ENCODE results near the gene SYT3.

Gene SYT3

DNA sequence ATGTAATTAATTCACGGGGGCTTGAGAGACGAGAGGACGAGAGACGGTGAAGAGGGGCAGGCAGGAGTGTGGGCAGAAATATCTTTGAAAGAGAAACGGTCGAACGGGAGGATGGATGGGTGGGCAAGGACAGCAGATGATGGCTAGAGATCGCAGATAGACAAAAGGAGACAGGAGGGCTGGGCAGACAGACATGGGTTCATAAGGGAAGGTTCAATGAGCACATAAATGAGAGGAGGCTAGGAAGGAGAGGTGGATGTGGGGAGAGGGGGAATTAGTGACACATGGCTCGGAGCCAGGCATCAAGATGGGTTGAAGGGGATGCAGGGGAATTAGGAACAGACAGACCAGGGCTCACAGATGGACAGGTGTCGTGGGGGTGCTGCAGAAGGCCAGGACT lies 1.1 kb downstream of the SYT3 start:
- no peak for DNase-seq (ENCODE audit: extremely low read depth, insufficient read length)
- no peaks in the 10 kb centered on the region for H3K36me3 ChIP-seq (ENCODE audit: control insufficient read depth, insufficient read depth, low read length)
- H3K27me3 ChIP-seq (replicated peaks; ENCODE audit: control insufficient read depth, insufficient read depth, low read length): no peaks in the 10 kb centered on the region; the same call in 1 of the 2 replicates
- TF ChIP-seq, protein P1, sequence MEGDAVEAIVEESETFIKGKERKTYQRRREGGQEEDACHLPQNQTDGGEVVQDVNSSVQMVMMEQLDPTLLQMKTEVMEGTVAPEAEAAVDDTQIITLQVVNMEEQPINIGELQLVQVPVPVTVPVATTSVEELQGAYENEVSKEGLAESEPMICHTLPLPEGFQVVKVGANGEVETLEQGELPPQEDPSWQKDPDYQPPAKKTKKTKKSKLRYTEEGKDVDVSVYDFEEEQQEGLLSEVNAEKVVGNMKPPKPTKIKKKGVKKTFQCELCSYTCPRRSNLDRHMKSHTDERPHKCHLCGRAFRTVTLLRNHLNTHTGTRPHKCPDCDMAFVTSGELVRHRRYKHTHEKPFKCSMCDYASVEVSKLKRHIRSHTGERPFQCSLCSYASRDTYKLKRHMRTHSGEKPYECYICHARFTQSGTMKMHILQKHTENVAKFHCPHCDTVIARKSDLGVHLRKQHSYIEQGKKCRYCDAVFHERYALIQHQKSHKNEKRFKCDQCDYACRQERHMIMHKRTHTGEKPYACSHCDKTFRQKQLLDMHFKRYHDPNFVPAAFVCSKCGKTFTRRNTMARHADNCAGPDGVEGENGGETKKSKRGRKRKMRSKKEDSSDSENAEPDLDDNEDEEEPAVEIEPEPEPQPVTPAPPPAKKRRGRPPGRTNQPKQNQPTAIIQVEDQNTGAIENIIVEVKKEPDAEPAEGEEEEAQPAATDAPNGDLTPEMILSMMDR (IDR thresholded peaks at IDR 0.05; ENCODE audit: insufficient read depth, low read length, poor library complexity, severe bottlenecking): no peak
- H3K4me3 ChIP-seq (replicated peaks; ENCODE audit: low read depth, low read length): no peak overlapping the region

DNA sequence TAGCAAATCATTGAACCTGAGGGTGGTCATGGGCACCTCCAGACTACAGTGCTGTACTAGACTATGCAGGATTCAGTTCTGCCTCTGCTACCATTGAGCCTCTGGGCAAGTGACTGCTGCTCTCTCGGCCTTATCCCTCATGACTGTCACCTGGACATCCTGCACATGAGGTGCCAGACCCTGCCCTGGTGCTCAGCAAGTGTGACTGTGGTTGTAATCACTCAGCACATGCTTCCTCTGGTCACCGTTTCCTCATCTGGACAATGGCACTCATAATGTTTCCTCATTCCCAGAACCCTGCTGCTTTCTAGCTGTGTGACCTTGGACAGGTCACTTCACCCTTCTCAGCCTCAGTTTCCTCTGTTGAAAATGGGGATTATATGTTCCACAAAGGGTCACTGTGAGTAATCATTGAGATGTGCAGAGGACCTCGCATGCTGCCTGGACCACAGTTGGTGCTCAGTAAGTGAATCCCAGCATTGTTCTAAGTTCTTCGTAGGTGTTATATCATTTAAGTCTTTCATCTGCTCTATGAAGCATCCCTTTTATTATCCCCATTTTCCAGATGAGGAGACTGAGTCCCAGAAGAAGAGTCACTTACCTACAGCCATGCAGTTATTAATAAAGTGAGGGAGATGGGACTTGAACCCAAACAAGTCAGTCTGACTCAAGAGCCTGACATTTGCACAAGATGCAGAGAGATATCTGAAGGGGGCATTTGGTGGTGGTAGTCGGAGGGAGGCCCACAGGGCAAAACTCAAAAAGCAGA lies 3.2 kb downstream of the SYT3 start:
- no peaks in the 10 kb centered on the region; the same call in 1 of the 2 replicates for H3K27me3 ChIP-seq (replicated peaks; ENCODE audit: control insufficient read depth, insufficient read depth, low read length)
- no peaks in the 10 kb centered on the region for H3K36me3 ChIP-seq (ENCODE audit: control insufficient read depth, insufficient read depth, low read length)
- no peak for DNase-seq (ENCODE audit: extremely low read depth, insufficient read length)
- TF ChIP-seq, protein P1 (IDR thresholded peaks at IDR 0.05; ENCODE audit: insufficient read depth, low read length, poor library complexity, severe bottlenecking): no peak
- no peak overlapping the region for H3K4me3 ChIP-seq (replicated peaks; ENCODE audit: low read depth, low read length)

DNA sequence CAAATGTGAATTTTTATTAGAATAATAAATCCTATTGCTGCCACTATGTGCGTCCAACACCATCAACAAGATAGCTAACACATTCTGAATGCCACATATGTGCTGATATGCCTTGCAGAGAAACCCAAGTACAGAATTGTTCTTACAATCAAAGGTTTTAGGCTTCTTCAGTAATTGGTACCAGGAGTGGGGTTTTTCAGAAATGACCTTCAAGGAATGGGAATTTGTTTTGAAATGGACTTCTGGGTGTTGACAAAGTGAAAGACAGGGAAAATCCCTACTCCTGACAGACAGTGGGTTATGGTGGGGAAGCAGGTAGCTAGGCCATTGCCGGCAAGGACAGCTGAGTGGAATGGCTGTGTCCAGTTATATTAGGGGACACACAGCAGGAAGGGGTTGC lies 5.7 kb downstream of the SYT3 start:
- TF ChIP-seq, protein P1 (IDR thresholded peaks at IDR 0.05; ENCODE audit: insufficient read depth, low read length, poor library complexity, severe bottlenecking): no peak
- Histone ChIP-seq H3K36me3 (ENCODE audit: control insufficient read depth, insufficient read depth, low read length) (no peaks in the 10 kb centered on the region), H3K4me3 (replicated peaks; ENCODE audit: low read depth, low read length) (no peak overlapping the region), H3K27me3 (replicated peaks; ENCODE audit: control insufficient read depth, insufficient read depth, low read length) (no peaks in the 10 kb centered on the region; the same call in 1 of the 2 replicates)
- DNase-seq (ENCODE audit: extremely low read depth, insufficient read length): no peak

DNA sequence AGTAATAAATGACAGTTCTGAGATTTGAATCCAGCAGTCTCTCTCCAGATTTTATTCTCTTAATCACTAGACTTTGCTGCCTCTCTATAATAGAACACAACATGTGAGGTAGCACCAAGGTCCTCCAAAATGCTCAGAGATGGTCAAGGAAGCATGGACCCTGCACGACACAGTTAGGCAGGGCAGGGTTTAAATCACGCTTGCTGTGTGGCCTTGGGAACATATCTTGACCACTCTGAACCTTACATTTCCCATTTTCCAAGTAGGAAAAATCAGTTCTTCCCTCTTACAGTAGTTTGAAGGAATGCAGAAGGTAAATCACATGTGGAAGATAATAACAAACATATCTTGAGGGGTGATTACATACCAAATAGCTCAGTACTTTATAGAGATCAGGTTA lies 6.3 kb downstream of the SYT3 start:
- TF ChIP-seq, protein P1 (IDR thresholded peaks at IDR 0.05; ENCODE audit: insufficient read depth, low read length, poor library complexity, severe bottlenecking): no peak
- H3K36me3 ChIP-seq (ENCODE audit: control insufficient read depth, insufficient read depth, low read length): no peaks in the 10 kb centered on the region
- no peaks in the 10 kb centered on the region; the same call in 1 of the 2 replicates for H3K27me3 ChIP-seq (replicated peaks; ENCODE audit: control insufficient read depth, insufficient read depth, low read length)
- no peak for DNase-seq (ENCODE audit: extremely low read depth, insufficient read length)
- no peak overlapping the region for H3K4me3 ChIP-seq (replicated peaks; ENCODE audit: low read depth, low read length)

DNA sequence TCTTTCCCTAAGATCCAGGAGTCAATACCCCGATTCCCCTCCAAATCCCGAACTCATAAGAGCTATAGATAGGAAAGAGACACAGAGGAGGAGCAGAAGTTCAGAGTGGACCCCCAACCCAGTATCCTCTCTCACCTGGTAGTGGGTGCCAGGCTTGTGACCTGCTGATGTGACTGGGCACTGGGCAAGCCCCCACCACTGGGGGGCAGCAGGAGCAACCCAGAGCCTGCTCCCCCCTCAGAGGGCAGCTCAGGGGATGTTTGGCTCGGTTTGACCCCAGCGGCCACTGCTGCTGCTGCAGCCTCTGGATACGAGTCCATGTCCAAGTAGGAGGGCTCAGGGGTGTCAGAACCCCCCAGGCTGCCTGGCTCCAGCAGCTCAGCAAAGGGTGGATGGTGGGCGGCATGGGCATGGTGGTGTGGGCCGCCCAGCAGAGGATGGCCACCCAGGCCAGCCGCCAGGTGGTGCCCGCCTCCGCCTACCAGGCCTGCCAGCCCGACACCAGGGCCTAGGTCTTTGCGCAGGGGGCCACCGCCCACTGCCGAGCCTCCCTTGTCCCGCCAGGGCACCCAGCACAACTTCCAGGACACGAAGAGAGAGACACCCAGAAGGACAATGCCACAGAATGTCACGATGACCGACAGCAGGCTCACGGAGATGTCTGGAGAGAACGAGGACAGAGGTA lies 7.4 kb downstream of the SYT3 start:
- TF ChIP-seq, protein P1 (IDR thresholded peaks at IDR 0.05; ENCODE audit: insufficient read depth, low read length, poor library complexity, severe bottlenecking): no peak
- H3K36me3 ChIP-seq (ENCODE audit: control insufficient read depth, insufficient read depth, low read length): no peaks in the 10 kb centered on the region
- DNase-seq (ENCODE audit: extremely low read depth, insufficient read length): no peak
- no peaks in the 10 kb centered on the region for H3K27me3 ChIP-seq (replicated peaks; ENCODE audit: control insufficient read depth, insufficient read depth, low read length)
- no peak overlapping the region for H3K4me3 ChIP-seq (replicated peaks; ENCODE audit: low read depth, low read length)

All from GM06990 (cell line).